PC-9 (cell line): ENCODE measurements around the gene WDHD1. TPM values are rescaled to one million over a fixed set of nuclear protein-coding genes. Genes with fewer than 3 reads are reported as not detected.

Experiments used
- BruUV-seq: library from RNA; stranded (reverse); fragments of 400-500 nt; replicated peaks from 2 replicates; lab custom pipeline; 2021; lab: Mats Ljungman, UMichigan
- CTCF ChIA-PET: fragments of 300-600 bp; sonication (Branson Sonifier 250); formaldehyde crosslinking; loops from one replicate; lab custom pipeline; 2022; ENCODE audit warnings: antibody characterized with exemption; lab: Charles Lee
- POLR2A ChIA-PET: fragments of 300-600 bp; sonication (Branson Sonifier 250); formaldehyde crosslinking; loops from one replicate; lab custom pipeline; 2022; ENCODE audit warnings: antibody characterized with exemption; ENCODE audit not compliant: unreplicated experiment; lab: Charles Lee
- DNase-seq, 2 experiments: peaks; one replicate each; pipeline versions ENCODE4 v3.0.0 to v3.0.0-alpha.2; 2015 to 2022; ENCODE audit warnings: mixed read lengths in 1 of 2
- H2AFZ ChIP-seq: fragments of 200-600 bp; sonication (generic); 2 replicates; pipeline ENCODE4 v1.8.1; 2017; ENCODE audit warnings: antibody characterized with exemption
- H3F3A ChIP-seq: fragments of 200-600 bp; sonication (generic); 2 replicates; pipeline ENCODE4 v1.8.1; 2017; ENCODE audit warnings: antibody characterized with exemption, mild to moderate bottlenecking, low read depth; ENCODE audit not compliant: insufficient read depth
- H3K27ac ChIP-seq: fragments of 200-600 bp; sonication (generic); 2 replicates; pipeline ENCODE4 v1.6.1; 2016; ENCODE audit warnings: mixed run types
- H3K27me3 ChIP-seq: fragments of 200-600 bp; sonication (generic); 2 replicates; pipeline ENCODE4 v1.6.1; 2016; ENCODE audit warnings: low read depth, mixed run types; ENCODE audit not compliant: insufficient read depth
- H3K36me3 ChIP-seq: fragments of 200-600 bp; sonication (generic); 2 replicates; pipeline ENCODE4 v1.6.1; 2016; ENCODE audit warnings: low read depth, mixed run types
- H3K4me1 ChIP-seq: fragments of 200-600 bp; sonication (generic); replicated peaks from 2 replicates; pipeline ENCODE4 v1.6.1; 2016; ENCODE audit warnings: mixed run types; ENCODE audit not compliant: insufficient read depth
- H3K4me2 ChIP-seq: fragments of 200-600 bp; sonication (generic); 2 replicates; pipeline ENCODE4 v1.6.1; 2017; ENCODE audit warnings: mixed run types
- H3K4me3 ChIP-seq: fragments of 200-600 bp; sonication (generic); 2 replicates; pipeline ENCODE4 v1.6.1; 2016; ENCODE audit warnings: mixed run types
- H3K79me2 ChIP-seq: fragments of 200-600 bp; sonication (generic); 2 replicates; pipeline ENCODE4 v1.6.1; 2017; ENCODE audit warnings: low read depth, mixed run types
- H3K9me2 ChIP-seq: fragments of 200-600 bp; sonication (generic); 2 replicates; pipeline ENCODE4 v1.8.1; 2017; ENCODE audit warnings: mild to moderate bottlenecking; ENCODE audit not compliant: insufficient read depth
- H3K9me3 ChIP-seq: fragments of 200-600 bp; sonication (generic); 2 replicates; pipeline ENCODE4 v1.8.1; 2016; ENCODE audit warnings: low read depth; ENCODE audit not compliant: insufficient read depth
- H4K20me1 ChIP-seq: fragments of 200-600 bp; sonication (generic); 2 replicates; pipeline ENCODE4 v1.8.1; 2017; ENCODE audit not compliant: insufficient read depth
- EZH2 ChIP-seq: fragments of 200-600 bp; sonication (generic); IDR thresholded peaks from 2 replicates; pipeline ENCODE4 v1.8.0; 2017; ENCODE audit warnings: antibody characterized with exemption, low read depth
- intact Hi-C: fragments of 100-400 bp; cut with micrococcal nuclease; formaldehyde crosslinking; loops from one replicate; pipeline ENCODE4 v1.10.0; 2022; ENCODE audit not compliant: unreplicated experiment
- total RNA-seq: library from RNA; stranded (reverse); gene quantifications from 2 replicates; pipeline ENCODE4 v1.2.3, GENCODE V29; 2021
- TF ChIP-seq, protein P1 (sequence below): fragments of 200-600 bp; sonication (generic); conservative IDR thresholded peaks from 2 replicates; pipeline ENCODE4 v1.6.1; 2017; ENCODE audit warnings: mixed run types, antibody characterized with exemption, mild to moderate bottlenecking, moderate library complexity

WDHD1 gene
- total RNA-seq, 1 experiment from 2014 or later: 34.3 TPM

DNA sequence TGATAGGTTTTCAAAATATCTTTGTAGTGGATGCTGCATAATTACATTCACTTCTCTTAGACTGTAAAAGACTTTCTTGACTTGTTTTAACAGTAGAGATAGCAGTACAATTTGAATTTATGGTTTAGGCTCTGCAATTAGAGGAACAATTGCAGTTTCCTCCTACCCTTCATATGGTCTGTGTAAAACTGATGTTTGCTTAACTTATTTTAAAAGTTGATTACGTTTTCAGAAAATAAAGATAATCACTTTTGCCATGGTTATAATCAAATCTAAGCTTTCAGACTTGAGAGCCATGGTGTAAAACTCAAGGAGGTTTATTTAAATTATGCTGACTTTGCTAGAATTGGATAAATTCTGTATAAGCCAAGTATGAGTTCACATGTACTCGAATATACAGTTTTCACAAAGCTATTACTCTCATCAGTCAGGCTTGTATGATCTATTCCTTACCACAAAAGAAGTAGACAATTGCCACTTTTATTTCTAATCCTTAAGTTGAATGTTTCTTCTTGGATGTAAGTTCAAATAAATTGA lies 22.1 kb upstream of the WDHD1 start:
- H3K9me3 ChIP-seq: no peaks in the 10 kb centered on the region
- H3K9me2 ChIP-seq: no peaks in the 10 kb centered on the region; the same call in 1 of the 2 replicates
- H3K4me1 ChIP-seq: peaks cover 17% of the 10 kb centered on the region
- ChIA-PET POLR2A (no interaction called here), CTCF (no interaction called here)
- TF ChIP-seq, protein P1, sequence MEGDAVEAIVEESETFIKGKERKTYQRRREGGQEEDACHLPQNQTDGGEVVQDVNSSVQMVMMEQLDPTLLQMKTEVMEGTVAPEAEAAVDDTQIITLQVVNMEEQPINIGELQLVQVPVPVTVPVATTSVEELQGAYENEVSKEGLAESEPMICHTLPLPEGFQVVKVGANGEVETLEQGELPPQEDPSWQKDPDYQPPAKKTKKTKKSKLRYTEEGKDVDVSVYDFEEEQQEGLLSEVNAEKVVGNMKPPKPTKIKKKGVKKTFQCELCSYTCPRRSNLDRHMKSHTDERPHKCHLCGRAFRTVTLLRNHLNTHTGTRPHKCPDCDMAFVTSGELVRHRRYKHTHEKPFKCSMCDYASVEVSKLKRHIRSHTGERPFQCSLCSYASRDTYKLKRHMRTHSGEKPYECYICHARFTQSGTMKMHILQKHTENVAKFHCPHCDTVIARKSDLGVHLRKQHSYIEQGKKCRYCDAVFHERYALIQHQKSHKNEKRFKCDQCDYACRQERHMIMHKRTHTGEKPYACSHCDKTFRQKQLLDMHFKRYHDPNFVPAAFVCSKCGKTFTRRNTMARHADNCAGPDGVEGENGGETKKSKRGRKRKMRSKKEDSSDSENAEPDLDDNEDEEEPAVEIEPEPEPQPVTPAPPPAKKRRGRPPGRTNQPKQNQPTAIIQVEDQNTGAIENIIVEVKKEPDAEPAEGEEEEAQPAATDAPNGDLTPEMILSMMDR: no peak
- no peak for TF ChIP-seq EZH2
- H3K4me2 ChIP-seq: no peak overlapping the region
- no peak overlapping the region for H2AFZ ChIP-seq
- no peak for DNase-seq
- H3F3A ChIP-seq: peaks cover 40% of the 10 kb centered on the region
- no peak overlapping the region for H3K4me3 ChIP-seq
- intact Hi-C loops: no loop called here
- H3K27me3 ChIP-seq: no peaks in the 10 kb centered on the region
- H3K27ac ChIP-seq: no peak overlapping the region
- peaks cover 17% of the 10 kb centered on the region for H4K20me1 ChIP-seq
- H3K36me3 ChIP-seq: 0 out of 2 replicates have a peak, but pooled peaks cover 5% of the 10 kb centered on the region
- no TSS peak for BruUV-seq
- H3K79me2 ChIP-seq: peaks cover 24% of the 10 kb centered on the region

DNA sequence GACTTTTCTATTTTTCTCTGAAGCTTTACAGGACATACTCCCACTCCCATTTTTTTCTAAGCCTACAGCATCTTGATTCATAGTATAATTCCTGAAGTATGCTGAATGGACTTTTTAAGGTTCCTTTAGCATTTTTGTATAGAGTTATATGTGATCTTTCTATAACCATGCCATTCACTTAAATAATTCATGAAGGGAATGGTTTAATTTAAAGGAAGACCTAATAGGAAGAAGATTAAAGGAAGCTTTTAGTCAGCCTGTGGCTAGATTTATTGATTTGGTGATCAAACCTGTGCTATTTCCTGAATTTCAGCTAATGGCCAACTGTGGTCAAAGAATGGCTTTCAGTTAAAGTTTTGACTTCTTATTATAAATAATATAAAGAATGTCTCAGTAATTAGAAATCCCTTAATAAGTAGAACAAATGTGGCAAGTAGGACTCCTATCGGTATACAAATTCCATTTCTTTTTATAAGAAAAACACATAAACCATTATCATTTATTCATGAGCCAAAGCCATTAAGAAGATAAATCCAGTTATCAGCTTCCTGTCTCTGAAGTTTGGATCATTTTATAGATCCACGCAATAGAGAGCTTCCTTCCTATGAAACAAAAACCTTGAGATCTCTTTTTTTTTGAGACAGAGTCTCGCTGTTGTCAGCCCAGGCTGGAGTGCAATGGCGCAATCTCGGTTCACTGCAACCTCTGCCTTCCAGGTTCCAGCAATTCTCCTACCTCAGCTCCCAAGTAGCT lies 20.6 kb upstream of the WDHD1 start:
- ChIA-PET CTCF (no interaction called here), POLR2A (interaction anchor here (0.6 to 0.7 kb wide), 3 partner anchors 25 to 32 kb away, joined by 3 to 13 read pairs (median 4); no protein-coding TSS in a partner anchor)
- H3F3A ChIP-seq: peaks cover 40% of the 10 kb centered on the region
- intact Hi-C loops: no loop called here
- no peaks in the 10 kb centered on the region for H3K27me3 ChIP-seq
- no TSS peak for BruUV-seq
- no peaks in the 10 kb centered on the region for H3K9me3 ChIP-seq
- peaks cover 4% of the 10 kb centered on the region for H4K20me1 ChIP-seq
- H3K4me1 ChIP-seq: peaks cover 6% of the 10 kb centered on the region; the same call in 1 of the 2 replicates
- TF ChIP-seq EZH2: no peak
- H3K9me2 ChIP-seq: no peaks in the 10 kb centered on the region
- 0 out of 2 replicates have a peak, but pooled peaks cover 10% of the 10 kb centered on the region for H3K36me3 ChIP-seq
- no peak overlapping the region for H2AFZ ChIP-seq
- no peak for DNase-seq
- no peak overlapping the region for H3K27ac ChIP-seq
- H3K4me2 ChIP-seq: no peak overlapping the region
- no peak overlapping the region for H3K4me3 ChIP-seq
- H3K79me2 ChIP-seq: peaks cover 10% of the 10 kb centered on the region

DNA sequence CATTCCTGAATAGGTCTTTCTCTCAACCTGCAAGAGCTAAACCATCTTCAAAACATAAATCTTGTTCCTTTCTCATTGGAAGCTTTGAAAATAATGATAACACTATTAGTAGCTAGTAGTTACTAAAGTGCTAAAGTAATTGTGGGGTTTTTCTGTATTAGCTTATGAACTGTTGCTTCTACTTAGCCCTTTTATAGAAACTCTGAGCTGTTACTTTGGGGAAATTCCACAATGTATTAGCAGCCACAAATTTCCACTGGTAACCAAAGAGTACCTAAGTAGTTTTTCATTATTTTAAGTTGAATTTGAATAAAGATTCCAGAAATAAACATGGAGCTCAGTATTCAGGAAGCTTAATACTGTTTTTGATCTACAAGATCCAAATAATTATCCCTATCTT lies 18.2 kb upstream of the WDHD1 start:
- BruUV-seq: no TSS peak
- ChIA-PET POLR2A (interaction anchor here (0.6 kb wide), 5 partner anchors 13 to 353 kb away, joined by 3 to 8 read pairs (median 4); no protein-coding TSS in a partner anchor), CTCF (no interaction called here)
- DNase-seq: no peak
- Histone ChIP-seq H3K27me3 (no peaks in the 10 kb centered on the region), H3K79me2 (peaks cover 12% of the 10 kb centered on the region), H3K4me1 (no peaks in the 10 kb centered on the region), H3K4me3 (no peak overlapping the region), H2AFZ (no peak overlapping the region), H3K27ac (no peak overlapping the region), H3K9me2 (no peaks in the 10 kb centered on the region), H3K36me3 (0 out of 2 replicates have a peak, but pooled peaks cover 10% of the 10 kb centered on the region), H3K4me2 (no peak overlapping the region), H3K9me3 (no peaks in the 10 kb centered on the region), H4K20me1 (no peaks in the 10 kb centered on the region), H3F3A (peaks cover 41% of the 10 kb centered on the region)
- intact Hi-C loops: no loop called here
- TF ChIP-seq, protein P1: no peak
- TF ChIP-seq EZH2: no peak
